ENCODE measurements around the gene SETX.

SETX gene

DNA sequence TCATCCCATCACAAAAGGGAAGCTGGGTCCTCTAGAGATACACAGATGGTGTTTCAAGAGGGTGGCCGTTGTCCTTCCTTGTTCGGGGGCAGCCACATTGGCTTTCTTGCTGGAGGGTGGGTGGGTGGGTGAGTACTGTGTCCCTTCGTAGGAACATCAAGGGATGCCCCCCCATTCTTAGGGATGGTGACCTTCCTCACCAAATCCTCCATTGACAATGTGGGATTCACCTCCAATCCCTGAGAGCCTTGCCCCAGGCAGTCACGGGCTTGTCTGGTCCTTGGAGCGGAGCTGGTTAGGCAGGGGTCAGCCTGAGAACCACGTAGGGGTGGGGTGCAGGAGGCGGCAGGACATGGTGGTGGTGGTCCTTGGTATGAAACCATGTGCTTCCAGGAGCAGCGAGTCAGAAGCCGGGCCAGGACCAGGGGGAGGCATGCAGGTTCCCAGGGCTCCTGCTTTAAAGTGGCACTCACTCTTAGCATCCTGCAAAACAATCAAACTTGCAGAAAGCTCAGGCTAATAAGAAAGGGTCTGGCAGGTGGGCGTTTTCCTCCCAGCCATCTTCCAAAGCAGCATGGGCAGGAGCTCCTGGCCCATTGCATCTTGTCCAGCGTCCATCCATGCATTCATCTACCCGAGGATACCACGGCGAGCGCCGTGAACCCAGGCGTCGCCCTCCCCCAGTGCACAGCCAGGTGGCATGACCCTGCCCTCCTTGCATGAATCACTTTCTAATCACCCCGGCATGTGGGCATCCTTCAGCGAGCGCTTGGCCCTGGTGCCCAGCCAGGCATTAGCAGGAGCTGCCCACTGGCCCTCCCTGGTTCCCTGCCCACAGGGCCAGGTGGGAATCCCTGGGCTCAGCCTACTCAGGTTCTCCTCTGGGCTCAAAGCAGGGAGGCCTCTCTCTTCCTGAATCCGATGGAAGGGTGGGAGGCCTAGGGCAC, 116.5 kb downstream of the SETX start:
- no peak for DNase-seq

DNA sequence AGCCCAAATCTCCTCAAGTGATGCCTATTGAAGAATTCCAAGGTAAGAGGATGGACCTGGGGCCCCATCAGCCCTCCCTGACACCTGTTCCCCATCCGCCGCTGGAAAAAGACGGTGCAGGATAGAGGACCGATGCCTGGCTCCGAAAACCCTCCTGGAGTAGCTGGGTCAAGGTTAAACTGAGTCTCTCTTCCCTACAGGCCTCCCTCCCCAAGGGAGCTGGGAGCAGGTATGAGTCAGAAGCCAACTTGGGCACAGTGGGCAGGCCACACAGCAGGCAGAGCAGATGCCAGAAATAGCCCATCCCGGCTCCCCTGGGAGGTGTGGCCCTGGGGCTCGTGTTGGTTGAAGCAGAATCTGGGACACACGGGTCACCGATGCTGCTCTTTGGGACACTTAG, 117.3 kb downstream of the SETX start:
- DNase-seq = no peak

DNA sequence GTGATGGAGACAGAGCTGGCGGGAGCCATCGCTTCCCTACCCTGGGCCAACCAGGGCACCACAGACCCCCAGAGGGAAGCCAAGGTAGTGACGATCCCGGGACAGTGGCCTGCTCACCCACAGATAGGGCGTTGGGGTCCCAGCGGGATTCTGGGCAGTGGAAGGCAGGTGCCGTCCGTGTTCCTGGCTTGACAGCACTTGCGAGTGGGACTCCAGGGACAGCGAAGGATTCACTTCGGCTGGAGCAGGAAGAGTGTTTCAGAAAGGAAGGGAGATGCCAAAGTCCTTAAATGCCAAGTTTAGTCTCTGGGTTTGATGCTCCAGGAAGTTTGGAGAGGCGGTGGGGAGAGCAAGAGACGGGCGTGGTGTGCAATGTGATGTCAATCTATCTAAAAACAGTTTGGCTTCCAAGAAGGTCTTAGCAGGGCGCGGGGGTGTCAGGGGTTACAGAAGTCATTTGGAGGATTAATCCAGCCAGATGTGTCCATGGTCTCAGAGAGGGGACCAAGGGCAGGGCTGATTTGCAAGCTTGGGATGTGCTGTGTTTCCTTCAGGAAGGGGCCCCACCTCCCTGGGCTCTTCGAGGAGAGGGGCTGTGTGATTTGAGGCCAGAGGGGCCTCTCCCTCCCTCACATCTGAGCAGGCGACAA, 118.0 kb downstream of the SETX start:
- no peak for DNase-seq

DNA sequence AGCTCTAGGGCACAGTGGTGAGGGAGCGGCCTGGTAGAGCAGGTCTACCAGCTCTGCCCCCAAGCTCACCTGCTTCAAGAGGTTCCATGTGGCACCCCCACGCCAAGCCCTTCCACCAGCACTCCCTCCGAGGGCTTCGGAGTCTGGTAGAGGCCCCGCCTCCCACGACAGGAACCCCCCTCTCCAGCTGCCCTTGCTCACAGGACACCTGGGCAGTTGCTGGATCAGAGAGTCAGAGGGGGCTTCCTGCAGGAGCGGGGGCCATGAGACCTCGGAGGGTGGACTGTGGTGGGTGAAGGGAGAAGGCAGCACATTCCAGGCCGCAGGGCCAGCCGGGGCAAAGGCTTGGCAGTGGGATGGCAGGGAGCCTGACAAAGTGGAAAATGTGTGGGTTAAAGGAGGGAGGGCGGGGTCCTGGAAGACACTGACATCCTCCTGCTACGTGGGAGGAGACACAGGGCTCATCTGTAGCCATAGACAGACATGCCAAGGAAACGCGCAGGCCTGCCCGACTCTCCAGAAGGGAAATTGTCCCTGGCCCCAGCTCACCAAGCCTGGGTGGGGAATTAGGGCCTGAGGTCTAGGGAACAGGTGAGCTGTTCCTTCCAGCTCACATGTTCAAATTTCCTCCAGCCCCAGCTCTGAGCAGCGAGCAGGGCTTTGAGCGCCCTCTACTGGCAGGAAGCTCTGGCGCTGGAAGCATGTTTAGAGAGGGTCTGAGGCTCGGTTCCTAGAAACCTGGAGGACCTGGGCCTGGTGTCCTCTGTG, 118.7 kb downstream of the SETX start:
- peak; percentile 43 for DNase-seq

DNA sequence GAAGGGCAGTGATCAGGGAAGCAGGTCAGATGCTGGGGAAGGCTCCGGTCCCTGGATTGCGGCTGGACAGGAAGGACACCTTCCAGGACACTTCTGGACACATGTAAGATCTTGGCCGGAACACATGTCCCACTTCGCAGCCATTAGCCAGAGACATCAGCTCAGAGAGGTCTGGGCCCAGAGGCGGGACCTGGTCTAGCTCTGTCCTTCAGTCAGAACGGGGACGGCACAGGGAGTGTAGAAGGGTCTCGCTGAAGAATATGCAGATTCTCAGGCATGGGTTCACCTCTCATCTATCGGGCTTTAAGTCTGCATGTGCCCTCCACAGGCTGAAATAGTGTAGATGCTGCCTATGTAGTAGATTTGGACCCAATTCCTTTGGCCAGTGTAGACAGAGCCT, 119.7 kb downstream of the SETX start:
- DNase-seq = no peak

DNA sequence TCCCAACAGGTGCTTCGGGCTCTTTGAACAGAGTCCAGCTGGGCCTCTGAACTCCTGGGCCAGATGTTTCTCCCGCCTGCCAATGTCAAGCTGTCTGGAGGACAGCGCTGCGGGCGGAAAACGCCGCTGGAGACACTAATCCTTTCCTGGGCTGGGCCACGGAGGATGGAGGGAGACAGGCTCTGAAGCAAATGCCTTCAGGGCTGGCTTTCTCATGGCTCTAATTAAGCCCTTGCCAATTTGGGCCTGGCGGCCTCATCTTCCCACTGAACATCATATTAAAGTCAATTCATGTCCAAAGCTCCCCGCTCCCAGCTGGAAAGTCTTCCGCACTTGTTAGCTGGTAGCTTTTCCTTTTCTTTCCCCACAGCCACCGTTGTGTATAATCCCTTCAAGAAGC, 120.3 kb downstream of the SETX start:
- DNase-seq = no peak

DNA sequence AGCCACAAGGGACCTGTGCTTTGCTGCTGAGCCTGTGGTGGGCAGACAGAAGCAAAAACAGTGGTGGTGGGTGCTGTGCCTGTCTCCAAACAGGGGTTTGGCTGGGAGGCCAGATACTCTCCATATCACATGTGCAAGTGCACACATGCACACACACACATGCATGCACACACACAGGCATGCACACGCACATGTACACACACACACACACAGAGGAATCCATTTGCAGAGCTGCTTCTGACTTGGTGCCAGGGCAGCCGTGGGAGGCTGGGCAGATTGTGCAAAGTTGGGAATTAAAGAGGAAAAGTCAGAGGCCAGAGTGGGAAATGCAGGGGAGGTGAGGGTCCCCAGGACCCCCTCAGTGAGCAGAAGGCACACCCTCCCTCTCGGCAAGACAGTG, 121.6 kb downstream of the SETX start:
- no peak for DNase-seq

DNA sequence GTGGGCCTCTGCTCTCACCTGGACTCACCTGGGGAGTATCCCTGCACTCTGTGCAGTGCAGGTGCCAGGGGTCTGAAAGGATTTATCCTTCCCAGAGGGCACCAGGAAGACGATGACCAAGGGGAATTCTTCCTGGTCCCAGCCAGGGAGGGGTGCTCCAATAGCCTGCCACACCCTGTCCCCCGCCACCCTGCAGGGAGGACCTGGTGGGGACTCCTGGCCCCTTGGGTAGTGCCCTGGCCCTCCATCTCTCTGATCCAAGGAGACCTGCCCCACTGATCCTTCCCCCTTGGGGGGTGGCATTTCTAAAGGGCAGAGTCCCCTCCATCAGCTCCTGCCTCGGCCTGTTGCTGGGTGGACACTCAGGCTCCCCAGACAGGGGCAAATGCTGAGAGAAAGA, 122.3 kb downstream of the SETX start:
- no peak for DNase-seq

DNA sequence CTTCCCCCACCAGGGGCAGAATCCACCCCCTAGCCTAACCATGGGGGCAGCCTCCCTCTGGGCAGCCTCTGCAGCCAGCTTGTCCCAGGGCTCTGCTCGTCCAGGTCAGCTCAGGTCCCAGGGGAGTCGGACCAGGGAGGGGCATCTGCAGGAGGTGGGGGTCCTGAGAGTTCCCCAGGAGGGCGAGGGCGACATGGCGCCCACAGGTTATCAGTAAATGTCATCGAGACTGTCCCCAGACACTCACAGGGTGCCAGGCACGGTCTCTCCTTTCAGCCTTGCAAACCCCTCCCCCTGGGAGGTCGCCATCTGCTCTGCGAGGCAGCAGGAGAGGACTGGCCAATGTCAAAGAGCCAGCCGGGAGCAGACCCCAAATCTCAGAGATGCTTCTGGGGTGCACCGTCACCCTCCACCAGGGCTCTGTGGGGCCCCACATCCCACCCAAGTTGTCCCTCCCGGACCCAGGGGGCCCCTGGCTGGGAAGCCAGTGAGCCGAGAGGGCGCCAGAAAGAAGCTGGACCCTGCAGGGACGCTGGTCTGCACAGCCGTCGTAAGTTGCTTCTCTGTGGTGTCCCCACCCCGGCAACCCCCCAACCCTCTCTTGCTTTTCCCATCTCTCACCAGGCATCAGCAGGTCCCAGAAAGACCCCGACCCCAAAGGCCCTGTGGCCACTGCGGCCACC, 123.6 kb downstream of the SETX start:
- no peak for DNase-seq

DNA sequence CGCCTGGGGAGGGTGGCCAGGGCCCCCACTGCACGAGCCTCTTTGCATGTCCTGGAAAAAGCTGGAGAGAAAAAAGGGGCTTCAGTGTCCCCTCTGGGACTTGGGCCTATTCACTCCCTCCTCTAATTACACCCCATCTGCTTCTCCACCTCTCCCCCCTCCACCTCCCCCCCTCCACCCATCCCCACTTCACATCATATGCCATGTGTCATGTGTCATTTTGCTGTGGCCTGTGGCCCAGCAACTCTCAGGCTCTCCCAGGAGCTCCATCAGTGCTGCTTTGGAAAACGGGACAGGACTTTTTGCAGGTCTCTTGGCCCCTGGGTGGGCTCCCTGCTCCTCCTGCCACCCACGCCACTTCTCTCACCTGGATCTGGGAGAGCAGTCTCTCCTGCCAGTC, 124.2 kb downstream of the SETX start:
- DNase-seq = no peak

DNA sequence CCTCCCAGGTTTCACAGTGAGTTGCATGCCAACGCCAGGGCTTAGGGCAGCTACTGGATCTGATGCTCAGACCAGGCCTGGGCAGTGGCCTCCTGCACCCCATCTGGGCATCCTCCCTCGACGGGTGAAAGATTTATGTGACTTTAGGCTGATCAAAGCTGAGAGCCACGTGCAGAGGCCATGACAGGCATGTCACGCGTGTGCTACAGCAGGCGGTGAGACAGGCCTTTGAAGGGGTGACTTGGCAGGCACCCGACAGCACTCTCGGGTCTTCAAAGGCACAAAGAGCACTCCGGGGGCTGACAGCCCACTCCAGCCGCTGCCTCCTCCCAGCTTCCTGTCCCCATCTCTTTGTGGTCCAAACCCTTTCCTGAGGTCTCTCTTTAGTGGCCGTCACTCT, 126.7 kb downstream of the SETX start:
- no peak for DNase-seq

DNA sequence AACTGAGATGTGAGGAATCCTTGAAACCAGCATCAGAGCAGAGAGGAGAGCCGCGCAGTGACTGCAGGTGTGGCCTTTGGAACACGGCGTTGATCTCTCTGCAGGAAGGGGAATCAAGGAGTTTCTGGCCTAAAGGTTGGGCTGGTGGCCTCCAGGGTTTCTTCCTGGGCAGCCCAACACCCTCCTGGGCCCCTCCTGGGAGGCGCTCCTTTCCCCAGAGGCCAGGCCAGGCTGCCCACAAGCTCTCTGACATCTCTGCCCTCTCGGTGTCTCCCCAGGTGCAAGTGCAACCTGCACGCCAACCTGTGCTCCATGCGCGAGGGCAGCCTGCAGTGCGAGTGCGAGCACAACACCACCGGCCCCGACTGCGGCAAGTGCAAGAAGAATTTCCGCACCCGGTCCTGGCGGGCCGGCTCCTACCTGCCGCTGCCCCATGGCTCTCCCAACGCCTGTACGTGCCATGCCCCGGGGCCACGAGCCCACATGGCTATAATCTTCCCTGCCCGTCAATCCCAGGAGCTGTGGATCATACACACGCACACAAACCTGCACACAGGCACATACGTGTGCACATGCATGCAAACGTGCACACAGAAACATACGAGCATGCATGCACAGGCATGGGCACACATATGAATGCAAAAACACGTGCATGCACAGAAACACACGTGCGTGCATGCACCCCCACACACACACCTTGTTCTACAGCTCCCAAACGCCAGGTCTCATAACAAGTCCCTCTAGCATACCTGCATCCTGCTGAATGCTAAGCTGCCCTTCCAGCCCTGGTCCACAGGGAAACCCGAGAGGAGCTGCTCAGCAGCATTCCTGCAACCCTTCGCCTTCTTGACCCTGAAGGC, 128.0 kb downstream of the SETX start:
- DNase-seq = no peak

DNA sequence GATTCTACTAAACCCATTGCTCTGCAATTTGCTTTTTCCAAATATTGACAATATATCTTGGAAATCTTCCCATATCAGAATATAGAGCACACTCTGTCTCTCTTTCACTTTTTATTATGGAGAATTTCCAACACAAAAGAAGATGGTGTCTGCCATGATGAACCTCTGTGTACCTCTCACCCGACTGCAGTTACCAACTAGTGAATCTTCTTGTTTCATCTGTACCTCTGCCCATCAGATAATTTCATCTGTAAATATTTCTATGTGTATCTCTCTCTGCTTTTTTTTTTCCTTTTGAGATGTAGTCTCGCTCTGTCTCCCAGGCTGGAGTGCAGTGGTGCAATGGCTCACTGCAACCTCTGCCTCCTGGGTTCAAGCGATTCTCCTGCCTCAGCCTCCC, 130.1 kb downstream of the SETX start:
- no peak for DNase-seq

DNA sequence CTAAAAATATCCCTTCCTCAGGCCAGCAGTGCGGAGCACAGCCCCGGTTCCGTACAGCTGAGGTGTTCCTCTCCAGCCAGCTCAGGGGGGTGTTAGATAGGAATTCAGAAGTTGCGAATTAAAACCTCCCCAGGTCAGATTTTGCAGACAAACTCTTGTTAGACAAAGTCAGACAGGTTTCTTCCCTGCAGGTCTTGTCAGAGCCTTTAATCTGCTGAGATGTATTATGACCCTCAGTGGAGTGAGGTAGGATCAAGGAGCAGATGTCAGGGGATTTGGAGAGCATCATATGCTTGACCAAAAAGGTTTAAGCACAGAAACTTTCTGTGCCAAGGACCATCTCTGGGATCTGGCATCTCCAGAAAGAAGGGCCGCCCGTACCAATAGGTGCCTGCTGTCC, 132.8 kb downstream of the SETX start:
- no peak for DNase-seq

DNA sequence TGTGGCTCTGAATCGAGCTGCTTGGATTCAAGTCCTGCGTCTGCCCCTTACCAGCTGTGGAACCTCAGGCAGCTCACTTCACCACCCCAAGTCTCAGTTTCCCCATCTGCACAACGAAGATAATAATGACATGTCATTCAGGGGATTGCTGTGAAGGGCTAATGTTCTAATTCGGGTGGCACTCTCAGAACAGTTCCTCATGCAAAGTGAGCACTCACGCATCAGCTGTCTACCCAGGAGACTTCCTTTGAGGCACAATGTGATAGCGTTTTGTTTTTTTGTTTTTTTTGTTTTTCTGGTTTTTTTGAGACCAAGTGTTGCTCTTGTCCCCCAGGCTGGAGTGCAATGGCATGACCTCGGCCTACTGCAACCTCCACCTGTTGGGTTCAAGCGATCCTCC, 136.6 kb downstream of the SETX start:
- DNase-seq = no peak

DNA sequence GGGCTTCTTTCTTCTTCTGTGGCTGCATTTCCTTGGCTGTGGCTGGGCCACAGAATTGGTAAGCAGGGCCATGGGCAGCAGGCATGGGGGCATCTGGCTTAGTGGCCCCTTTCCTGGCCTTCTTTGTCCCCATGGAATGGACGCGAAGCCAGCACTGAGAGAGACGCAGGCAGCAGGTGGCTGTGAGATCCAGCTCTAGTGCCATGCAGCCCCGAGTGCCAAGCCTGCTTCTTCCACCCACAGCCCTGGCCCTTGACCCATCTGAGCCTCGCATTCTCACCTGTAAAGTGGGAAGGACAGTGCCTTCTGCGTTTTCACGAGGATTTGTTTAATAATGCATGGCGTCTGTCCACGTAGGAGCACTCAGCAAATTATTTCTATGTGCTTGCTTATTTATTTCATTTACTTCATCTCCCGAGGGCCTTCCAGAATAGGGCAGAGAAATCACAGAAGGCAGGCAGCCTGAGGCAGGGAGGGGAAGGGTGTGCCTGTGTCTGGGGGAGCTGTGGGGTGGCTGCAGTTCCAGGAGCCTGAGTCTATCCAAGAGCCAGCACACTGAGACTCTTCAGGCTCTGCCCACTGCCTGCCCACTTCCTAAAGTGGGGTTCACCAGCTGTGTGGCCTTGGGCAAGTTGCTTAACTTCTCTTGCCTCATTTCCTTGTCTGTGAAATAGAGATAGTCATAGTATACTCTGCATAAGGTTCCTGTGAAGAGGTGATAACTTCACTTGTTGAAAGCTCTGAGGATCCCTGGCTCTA, 137.7 kb downstream of the SETX start:
- no peak for DNase-seq

DNA sequence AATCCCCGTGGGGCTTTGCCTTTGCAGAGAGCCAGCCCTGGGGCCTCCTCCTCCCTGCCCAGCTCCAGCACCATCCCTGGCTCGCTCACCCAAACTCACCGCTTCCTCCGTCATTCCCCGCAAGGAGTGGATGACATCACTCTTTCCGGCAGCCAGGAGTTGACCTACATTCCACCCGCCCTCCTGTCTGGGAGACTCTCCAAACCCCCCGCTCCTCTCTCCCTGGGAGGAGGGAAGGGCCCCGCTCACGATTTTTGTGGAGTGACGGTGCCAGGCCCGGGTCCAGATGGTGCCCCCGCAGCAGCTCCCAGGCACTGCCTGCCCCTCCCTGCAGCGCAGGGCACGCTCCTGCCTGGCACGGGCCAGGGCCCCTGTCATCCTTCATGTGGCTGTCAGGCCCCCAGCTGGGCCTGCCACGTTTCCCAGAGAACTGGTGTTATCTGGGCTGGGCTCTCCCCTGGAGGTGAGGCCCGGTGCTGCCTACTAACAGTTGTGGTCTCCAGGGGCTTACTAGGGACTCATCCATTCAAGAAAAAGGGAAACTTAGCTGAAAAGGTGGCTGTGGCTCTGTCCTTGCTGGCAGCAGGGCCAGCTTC, 140.7 kb downstream of the SETX start:
- DNase-seq = peak; percentile 63

DNA sequence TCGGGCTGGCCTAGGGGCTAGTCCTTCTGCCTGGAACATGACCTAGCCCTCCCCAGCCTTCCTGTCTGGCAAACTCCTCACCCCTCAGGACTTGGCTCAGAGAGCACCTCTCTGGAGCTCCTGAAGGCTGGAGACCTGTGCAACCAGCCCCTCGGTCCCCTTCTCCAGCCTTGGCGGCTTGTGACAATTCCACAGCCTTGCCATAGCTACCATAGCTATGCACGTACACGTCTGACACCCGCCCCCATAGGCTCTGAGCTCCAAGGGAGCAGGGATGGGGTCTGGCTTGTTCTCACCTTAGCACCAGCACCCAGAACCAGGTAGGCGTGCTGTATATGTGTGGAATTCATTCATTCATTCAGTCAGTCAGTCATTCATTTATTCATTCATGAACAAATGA, 143.2 kb downstream of the SETX start:
- DNase-seq = no peak

Measured in NCI-H510A (cell line).